A673 (cell line): ENCODE data around the gene KANSL1. TPM values are rescaled to one million over a fixed set of nuclear protein-coding genes. Genes with fewer than 3 reads are reported as not detected.

Source experiments
- BruUV-seq: library from RNA; stranded (reverse); fragments of 400-500 nt; replicated peaks from 2 replicates; lab custom pipeline; 2021; lab: Mats Ljungman, UMichigan
- CTCF ChIA-PET: fragments of 300-600 bp; sonication (Branson Sonifier 250); formaldehyde crosslinking; loops from one replicate; lab custom pipeline; 2022; ENCODE audit warnings: antibody characterized with exemption; lab: Charles Lee
- POLR2A ChIA-PET: fragments of 300-600 bp; sonication (Branson Sonifier 250); formaldehyde crosslinking; loops from one replicate; lab custom pipeline; 2022; ENCODE audit warnings: antibody characterized with exemption; ENCODE audit not compliant: low non-redundant PET; lab: Charles Lee
- DNase-seq: peaks from one replicate; pipeline ENCODE4 v3.0.0-alpha.2; 2015; ENCODE audit warnings: low spot score
- H3K27ac ChIP-seq: fragments of 200-600 bp; sonication (generic); 2 replicates; pipeline ENCODE4 v1.5.1; 2016; ENCODE audit warnings: mixed run types, low read depth, mild to moderate bottlenecking, mixed read lengths, antibody characterized with exemption, low read length; ENCODE audit not compliant: poor library complexity, severe bottlenecking
- H3K27me3 ChIP-seq: fragments of 200-600 bp; sonication (generic); replicated peaks from 2 replicates; pipeline ENCODE4 v1.6.1; 2017; ENCODE audit warnings: mixed run types, low read depth, mild to moderate bottlenecking, mixed read lengths, antibody characterized with exemption, low read length; ENCODE audit not compliant: insufficient read depth, poor library complexity
- H3K36me3 ChIP-seq: fragments of 200-600 bp; sonication (generic); 2 replicates; pipeline ENCODE4 v1.6.1; 2016; ENCODE audit warnings: mixed run types, mild to moderate bottlenecking, mixed read lengths, antibody characterized with exemption, low read length; ENCODE audit not compliant: insufficient read depth, poor library complexity, severe bottlenecking
- H3K4me1 ChIP-seq: fragments of 200-600 bp; sonication (generic); 2 replicates; pipeline ENCODE4 v1.6.1; 2017; ENCODE audit warnings: mixed run types, mild to moderate bottlenecking, mixed read lengths, antibody characterized with exemption, low read length; ENCODE audit not compliant: insufficient read depth, poor library complexity, severe bottlenecking
- H3K4me3 ChIP-seq: fragments of 200-600 bp; sonication (generic); 2 replicates; pipeline ENCODE4 v1.5.1; 2016; ENCODE audit warnings: low read depth, mixed run types, mild to moderate bottlenecking, mixed read lengths, low read length; ENCODE audit not compliant: poor library complexity, severe bottlenecking
- H3K9me3 ChIP-seq: fragments of 200-600 bp; sonication (generic); 2 replicates; pipeline ENCODE4 v1.6.1; 2016; ENCODE audit warnings: mixed run types, low read depth, mild to moderate bottlenecking, mixed read lengths, antibody characterized with exemption, low read length; ENCODE audit not compliant: poor library complexity, severe bottlenecking
- CTCF ChIP-seq: fragments of 300-800, 200-600 bp; sonication (generic); conservative IDR thresholded peaks from 2 replicates; pipeline ENCODE4 v1.5.1; 2017; ENCODE audit warnings: low read depth, mild to moderate bottlenecking, antibody characterized with exemption, low read length, moderate library complexity, mixed read lengths
- EZH2 ChIP-seq: fragments of 200-600 bp; sonication (generic); IDR thresholded peaks from 2 replicates; pipeline ENCODE4 v1.6.1; 2017; ENCODE audit warnings: borderline replicate concordance, low read depth, mild to moderate bottlenecking, mixed read lengths, antibody characterized with exemption, low read length; ENCODE audit not compliant: poor library complexity, severe bottlenecking
- intact Hi-C: fragments of 100-400 bp; cut with micrococcal nuclease; formaldehyde crosslinking; loops from one replicate; pipeline ENCODE4 v1.10.0; 2022; ENCODE audit not compliant: unreplicated experiment
- total RNA-seq: library from RNA; stranded (reverse); gene quantifications from 2 replicates; pipeline ENCODE4 v1.2.3, GENCODE V29; 2021

The KANSL1 gene
- total RNA-seq, 1 experiment from 2014 or later, result 64.9 TPM

DNA sequence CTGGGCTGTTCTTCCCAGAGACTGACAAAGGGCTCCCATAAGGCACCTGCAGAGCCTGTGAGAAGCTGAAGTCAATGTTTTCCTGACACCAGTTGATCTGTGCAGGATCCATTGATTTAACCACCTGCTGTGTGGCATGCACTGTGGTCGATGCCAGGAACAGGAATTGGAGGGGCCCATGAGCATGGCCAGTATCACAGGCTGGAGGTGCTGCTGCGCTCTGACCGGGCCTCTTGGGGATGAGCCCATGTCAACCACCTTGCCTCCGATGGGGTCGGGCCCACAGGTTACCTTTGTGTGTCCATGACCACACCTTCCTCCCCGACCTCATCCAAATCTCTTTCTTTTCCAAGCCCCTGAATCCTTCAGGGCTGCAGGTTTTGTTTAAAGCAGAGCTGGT is 212.4 kb downstream of the KANSL1 start:
- H3K36me3 ChIP-seq, result no peaks in the 10 kb centered on the region
- H3K9me3 ChIP-seq, result no peaks in the 10 kb centered on the region
- H3K27ac ChIP-seq, result no peak overlapping the region
- H3K27me3 ChIP-seq, result no peaks in the 10 kb centered on the region
- TF ChIP-seq EZH2 (no peak), CTCF (no peak)
- H3K4me3 ChIP-seq, result no peak overlapping the region
- no TSS peak for BruUV-seq
- DNase-seq, result no peak
- intact Hi-C loops, result no loop called here
- H3K4me1 ChIP-seq, result no peaks in the 10 kb centered on the region
- CTCF ChIA-PET, result no interaction called here
- POLR2A ChIA-PET, result no interaction called here

Other genes starting within 250 kb of the KANSL1 start
- 0.83 TPM in 1 of 2 replicates, not detected in the other for gene STH, start 194.2 kb downstream of the KANSL1 start, total RNA-seq
- gene LRRC37A, start 101.7 kb upstream of the KANSL1 start, total RNA-seq, result 3.0 and 3.4 TPM in 2 replicates
- gene ARL17B, start 168.3 kb upstream of the KANSL1 start, total RNA-seq, result 13.9 and 19.0 TPM in 2 replicates